IMR-90 (cell line): ENCODE measurements around the gene ADGRL3. TPM values are rescaled to one million over a fixed set of nuclear protein-coding genes. Genes with fewer than 3 reads are reported as not detected.

Experiments
- ATAC-seq: fragments of 200-7000 bp; cut with Tn5 transposase; 2 replicates; pipeline ENCODE4 v1.9.1; 2020; ENCODE audit warnings: low read depth, mild to moderate bottlenecking, moderate library complexity
- BruUV-seq: library from RNA; stranded (reverse); fragments of 400-500 nt; replicated peaks from 2 replicates; lab custom pipeline; 2021; lab: Mats Ljungman, UMichigan
- CTCF ChIA-PET: fragments of 300-600 bp; formaldehyde crosslinking; extraction: SDS; loops from one replicate; lab custom pipeline; 2021; ENCODE audit warnings: antibody characterized with exemption; lab: Yijun Ruan, JAX
- POLR2A ChIA-PET: fragments of 300-600 bp; sonication (Branson Sonifier 250); formaldehyde crosslinking; loops from one replicate; lab custom pipeline; 2022; ENCODE audit warnings: antibody characterized with exemption; ENCODE audit not compliant: unreplicated experiment; lab: Charles Lee
- DNase-seq: peaks from one replicate; pipeline ENCODE4 v3.0.0; 2013
- H2AFZ ChIP-seq: replicated peaks from 2 replicates; pipeline ENCODE3; 2013; ENCODE audit warnings: low read length, mild to moderate bottlenecking; ENCODE audit not compliant: poor library complexity
- H2AK5ac ChIP-seq: 2 replicates; pipeline ENCODE4 v1.6.1; 2013; ENCODE audit warnings: low read depth, low read length, inconsistent platforms
- H2AK9ac ChIP-seq: replicated peaks from 2 replicates; pipeline ENCODE3; 2013; ENCODE audit warnings: mild to moderate bottlenecking, low read depth, low read length, moderate library complexity; ENCODE audit not compliant: poor library complexity
- H2BK120ac ChIP-seq: 2 replicates; pipeline ENCODE4 v1.6.1; 2013; ENCODE audit warnings: low read depth, low read length, inconsistent platforms
- H2BK15ac ChIP-seq: 3 replicates; pipeline ENCODE4 v1.6.1; 2013; ENCODE audit warnings: low read depth, low read length, inconsistent platforms
- H2BK20ac ChIP-seq: 2 replicates; pipeline ENCODE4 v1.6.1; 2013; ENCODE audit warnings: low read depth, mild to moderate bottlenecking, inconsistent platforms, low read length, moderate library complexity
- H2BK5ac ChIP-seq: 2 replicates; pipeline ENCODE4 v1.6.1; 2013; ENCODE audit warnings: mild to moderate bottlenecking, low read depth, low read length, inconsistent platforms; ENCODE audit not compliant: poor library complexity, severe bottlenecking
- H3K14ac ChIP-seq: replicated peaks from 2 replicates; pipeline ENCODE4 v1.6.1; 2013; ENCODE audit warnings: low read depth, low read length, inconsistent platforms
- H3K18ac ChIP-seq: 2 replicates; pipeline ENCODE4 v1.6.1; 2013; ENCODE audit warnings: low read depth, low read length, control low read depth
- H3K23ac ChIP-seq: 2 replicates; pipeline ENCODE4 v1.6.1; 2013; ENCODE audit warnings: low read depth, low read length, inconsistent platforms
- H3K27ac ChIP-seq: 2 replicates; pipeline ENCODE4 v1.5.1; 2013; ENCODE audit warnings: mild to moderate bottlenecking, control low read depth, low read length; ENCODE audit not compliant: insufficient read depth
- H3K27me3 ChIP-seq: 2 replicates; pipeline ENCODE4 v1.6.1; 2013; ENCODE audit warnings: low read length; ENCODE audit not compliant: control insufficient read depth, insufficient read depth
- H3K36me3 ChIP-seq: 2 replicates; pipeline ENCODE4 v1.6.1; 2013; ENCODE audit warnings: low read length, mixed read lengths; ENCODE audit not compliant: control insufficient read depth, insufficient read depth
- H3K4ac ChIP-seq: 2 replicates; pipeline ENCODE4 v1.6.1; 2013; ENCODE audit warnings: low read depth, low read length, inconsistent platforms
- H3K4me1 ChIP-seq: 2 replicates; pipeline ENCODE4 v1.6.1; 2013; ENCODE audit warnings: low read length, mixed read lengths; ENCODE audit not compliant: control insufficient read depth, insufficient read depth
- H3K4me2 ChIP-seq: 2 replicates; pipeline ENCODE4 v1.6.1; 2013; ENCODE audit warnings: low read depth, mild to moderate bottlenecking, control low read depth, low read length, moderate library complexity
- H3K4me3 ChIP-seq: 2 replicates; pipeline ENCODE4 v1.5.1; 2013; ENCODE audit warnings: low read depth, mild to moderate bottlenecking, control low read depth, low read length, moderate library complexity; ENCODE audit not compliant: insufficient read depth
- H3K56ac ChIP-seq: 2 replicates; pipeline ENCODE4 v1.6.1; 2013; ENCODE audit warnings: low read length, inconsistent platforms; ENCODE audit not compliant: insufficient read depth; ENCODE audit errors: extremely low read depth
- H3K79me1 ChIP-seq, 2 experiments: 2 replicates each; pipeline ENCODE4 v1.6.1; 2013; ENCODE audit warnings: low read length in 2 of 2, inconsistent platforms in 1 of 2, low read depth in 1 of 2
- H3K9ac ChIP-seq: 2 replicates; pipeline ENCODE4 v1.6.1; 2013; ENCODE audit warnings: low read depth, low read length, control low read depth
- H3K9me1 ChIP-seq: 2 replicates; pipeline ENCODE4 v1.6.1; 2013; ENCODE audit warnings: low read length, inconsistent platforms; ENCODE audit not compliant: insufficient read depth
- H3K9me3 ChIP-seq: 2 replicates; pipeline ENCODE4 v1.6.1; 2013; ENCODE audit warnings: low read length; ENCODE audit not compliant: control insufficient read depth, insufficient read depth
- H4K20me1 ChIP-seq: 2 replicates; pipeline ENCODE4 v1.6.1; 2013; ENCODE audit warnings: low read length, inconsistent platforms; ENCODE audit not compliant: insufficient read depth
- H4K5ac ChIP-seq: 2 replicates; pipeline ENCODE4 v1.6.1; 2013; ENCODE audit warnings: mild to moderate bottlenecking, low read depth, low read length, control low read depth
- H4K8ac ChIP-seq, 2 experiments: 2 replicates each; pipeline ENCODE4 v1.6.1; 2013; ENCODE audit warnings: low read depth in 2 of 2, low read length in 2 of 2, control low read depth in 1 of 2, inconsistent platforms in 1 of 2
- H4K91ac ChIP-seq: 2 replicates; pipeline ENCODE4 v1.6.1; 2013; ENCODE audit warnings: low read depth, low read length, inconsistent platforms; ENCODE audit not compliant: insufficient read depth
- BHLHE40 ChIP-seq: fragments of 150-350 bp; IDR thresholded peaks from 2 replicates; pipeline ENCODE4 v1.6.1; 2016; ENCODE audit warnings: mild to moderate bottlenecking, low read depth, low read length
- CEBPB ChIP-seq: IDR thresholded peaks from 2 replicates; pipeline ENCODE4 v1.6.1; 2012; ENCODE audit warnings: low read depth, low read length, improper control_type of control experiment
- CHD1 ChIP-seq: IDR thresholded peaks from 2 replicates; pipeline ENCODE4 v1.6.1; 2012; ENCODE audit warnings: low read depth, low read length, improper control_type of control experiment
- FOS ChIP-seq: fragments of 150-350 bp; IDR thresholded peaks from 2 replicates; pipeline ENCODE4 v1.6.1; 2016; ENCODE audit warnings: low read depth, low read length
- MAFK ChIP-seq: IDR thresholded peaks from 2 replicates; pipeline ENCODE4 v1.6.1; 2012; ENCODE audit warnings: low read depth, low read length, improper control_type of control experiment
- MAZ ChIP-seq: IDR thresholded peaks from 2 replicates; pipeline ENCODE4 v1.6.1; 2012; ENCODE audit warnings: low read depth, mild to moderate bottlenecking, low read length, improper control_type of control experiment, moderate library complexity, borderline replicate concordance
- MXI1 ChIP-seq: IDR thresholded peaks from 2 replicates; pipeline ENCODE4 v1.6.1; 2012; ENCODE audit warnings: low read depth, mild to moderate bottlenecking, low read length, moderate library complexity, borderline replicate concordance
- NFE2L2 ChIP-seq: fragments of 150-350 bp; IDR thresholded peaks from 2 replicates; pipeline ENCODE4 v1.6.1; 2016; ENCODE audit warnings: low read depth, mild to moderate bottlenecking, low read length
- POLR2A ChIP-seq: IDR thresholded peaks from 2 replicates; pipeline ENCODE4 v1.6.1; 2012; ENCODE audit warnings: mild to moderate bottlenecking, low read depth, low read length
- RAD21 ChIP-seq: IDR thresholded peaks from 2 replicates; pipeline ENCODE4 v1.6.1; 2012; ENCODE audit warnings: low read length, improper control_type of control experiment
- RFX5 ChIP-seq: IDR thresholded peaks from 2 replicates; pipeline ENCODE4 v1.8.0; 2012; ENCODE audit warnings: low read depth, mild to moderate bottlenecking, low read length, moderate library complexity
- SMC3 ChIP-seq: fragments of 150-350 bp; IDR thresholded peaks from 2 replicates; pipeline ENCODE4 v1.6.1; 2016; ENCODE audit warnings: low read depth, mild to moderate bottlenecking, antibody characterized with exemption, low read length, moderate library complexity
- WGBS, 2 experiments: methylation state at CpG; one replicate each; pipeline versions ENCODE4 v1.1.5 to v1.1.7; 2013; ENCODE audit warnings: missing lambda C conversion rate in 2 of 2; ENCODE audit not compliant: insufficient read length in 1 of 2; ENCODE audit errors: extremely low coverage in 2 of 2; 5-methylcytosine and 5-hydroxymethylcytosine counted together
- dilution Hi-C: fragments of 300-500 bp; cut with HindIII; formaldehyde crosslinking; loops from one replicate; pipeline ENCODE4 v1.14.3; 2018; ENCODE audit warnings: low sequenced_read_pairs; ENCODE audit not compliant: unreplicated experiment
- in situ Hi-C: fragments of 300-500 bp; cut with MboI; formaldehyde crosslinking; loops from 3 replicates; pipeline ENCODE4 v1.14.3; 2019; ENCODE audit warnings: low sequenced_read_pairs, inconsistent platforms, mixed read lengths
- intact Hi-C: fragments of 100-400 bp; cut with micrococcal nuclease; formaldehyde crosslinking; loops from 2 replicates; pipeline ENCODE4 v1.10.0; 2022
- polyA plus RNA-seq, 3 experiments: library from polyadenylated mRNA; depleted of rRNA; stranded (reverse); fragments of >200 nt; gene quantifications; 2 replicates each; pipeline ENCODE4 v1.2.3, GENCODE V29; 2012; ENCODE audit warnings: low replicate concordance in 1 of 3
- total RNA-seq: library from RNA; depleted of rRNA; stranded (reverse); fragments of >200 nt; gene quantifications from 2 replicates; pipeline ENCODE4 v1.2.3, GENCODE V29; 2012
- TF ChIP-seq, protein P1 (sequence below): fragments of 150-350 bp; IDR thresholded peaks from 2 replicates; pipeline ENCODE4 v1.6.1; 2017; ENCODE audit warnings: mild to moderate bottlenecking, antibody characterized with exemption, low read length, low read depth
- TF ChIP-seq, protein P2 (sequence below): fragments of 150-350 bp; IDR thresholded peaks from 2 replicates; pipeline ENCODE4 v1.6.1; 2016; ENCODE audit warnings: low read depth, mild to moderate bottlenecking, low read length, moderate library complexity, borderline replicate concordance
- TF ChIP-seq, protein P3 (sequence below): conservative IDR thresholded peaks from 2 replicates; pipeline ENCODE4 v1.5.1; 2012; ENCODE audit warnings: mild to moderate bottlenecking, low read depth, low read length, improper control_type of control experiment

The ADGRL3 gene
- total and polyA plus RNA-seq, 2 of the 4 experiments (the other 2 are of a cell fraction): 0.46 to 2.5 TPM

DNA sequence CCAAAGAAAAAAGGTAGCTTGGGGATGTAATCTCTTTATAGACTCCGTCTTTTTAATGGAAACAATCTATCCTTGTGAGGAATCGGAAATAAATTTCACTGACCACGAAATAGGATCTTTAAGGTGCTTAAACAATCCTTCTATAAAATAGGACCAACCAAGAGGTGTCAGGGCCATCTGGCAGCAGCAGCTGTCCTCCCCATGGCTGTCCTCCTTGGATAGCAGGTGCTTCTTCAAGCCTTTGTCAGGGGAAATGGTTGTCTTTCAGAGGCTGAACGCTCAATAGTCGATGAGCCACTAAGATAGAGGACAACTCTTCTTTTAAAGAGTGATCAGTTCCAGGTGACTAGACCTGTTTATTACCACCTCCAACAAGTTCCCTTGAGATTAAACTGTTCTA lies 231.0 kb downstream of the ADGRL3 start:
- Histone ChIP-seq H3K27ac (no peak overlapping the region), H3K14ac (no peak overlapping the region), H3K27me3 (no peaks in the 10 kb centered on the region), H3K56ac (no peak overlapping the region), H4K20me1 (no peaks in the 10 kb centered on the region), H4K91ac (no peak overlapping the region), H3K23ac (no peak overlapping the region), H2AK5ac (no peak overlapping the region), H2BK15ac (no peak overlapping the region), H3K4me2 (no peak overlapping the region), H2AFZ (no peak overlapping the region), H3K9ac (no peak overlapping the region), H2BK5ac (no peak overlapping the region), H3K36me3 (no peaks in the 10 kb centered on the region), H4K5ac (no peak overlapping the region), H3K4me3 (no peak overlapping the region), H2AK9ac (no peak overlapping the region), H3K4me1 (no peaks in the 10 kb centered on the region), H4K8ac (no peak overlapping the region), H3K18ac (no peak overlapping the region), H3K9me3 (no peaks in the 10 kb centered on the region), H2BK20ac (no peak overlapping the region), H2BK120ac (no peak overlapping the region), H3K9me1 (no peaks in the 10 kb centered on the region), H3K4ac (no peak overlapping the region), H3K79me1 (no peaks in the 10 kb centered on the region)
- no CpG with 5 or more reads among the region's 5 CpGs for WGBS, 2 experiments
- CTCF ChIA-PET: no interaction called here
- BruUV-seq: no TSS peak
- no peak for TF ChIP-seq MAZ
- TF ChIP-seq, protein P1, sequence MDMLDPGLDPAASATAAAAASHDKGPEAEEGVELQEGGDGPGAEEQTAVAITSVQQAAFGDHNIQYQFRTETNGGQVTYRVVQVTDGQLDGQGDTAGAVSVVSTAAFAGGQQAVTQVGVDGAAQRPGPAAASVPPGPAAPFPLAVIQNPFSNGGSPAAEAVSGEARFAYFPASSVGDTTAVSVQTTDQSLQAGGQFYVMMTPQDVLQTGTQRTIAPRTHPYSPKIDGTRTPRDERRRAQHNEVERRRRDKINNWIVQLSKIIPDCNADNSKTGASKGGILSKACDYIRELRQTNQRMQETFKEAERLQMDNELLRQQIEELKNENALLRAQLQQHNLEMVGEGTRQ: no peak
- TF ChIP-seq CEBPB: no peak
- TF ChIP-seq, protein P2, sequence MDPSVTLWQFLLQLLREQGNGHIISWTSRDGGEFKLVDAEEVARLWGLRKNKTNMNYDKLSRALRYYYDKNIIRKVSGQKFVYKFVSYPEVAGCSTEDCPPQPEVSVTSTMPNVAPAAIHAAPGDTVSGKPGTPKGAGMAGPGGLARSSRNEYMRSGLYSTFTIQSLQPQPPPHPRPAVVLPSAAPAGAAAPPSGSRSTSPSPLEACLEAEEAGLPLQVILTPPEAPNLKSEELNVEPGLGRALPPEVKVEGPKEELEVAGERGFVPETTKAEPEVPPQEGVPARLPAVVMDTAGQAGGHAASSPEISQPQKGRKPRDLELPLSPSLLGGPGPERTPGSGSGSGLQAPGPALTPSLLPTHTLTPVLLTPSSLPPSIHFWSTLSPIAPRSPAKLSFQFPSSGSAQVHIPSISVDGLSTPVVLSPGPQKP: no peak
- TF ChIP-seq, protein P3, sequence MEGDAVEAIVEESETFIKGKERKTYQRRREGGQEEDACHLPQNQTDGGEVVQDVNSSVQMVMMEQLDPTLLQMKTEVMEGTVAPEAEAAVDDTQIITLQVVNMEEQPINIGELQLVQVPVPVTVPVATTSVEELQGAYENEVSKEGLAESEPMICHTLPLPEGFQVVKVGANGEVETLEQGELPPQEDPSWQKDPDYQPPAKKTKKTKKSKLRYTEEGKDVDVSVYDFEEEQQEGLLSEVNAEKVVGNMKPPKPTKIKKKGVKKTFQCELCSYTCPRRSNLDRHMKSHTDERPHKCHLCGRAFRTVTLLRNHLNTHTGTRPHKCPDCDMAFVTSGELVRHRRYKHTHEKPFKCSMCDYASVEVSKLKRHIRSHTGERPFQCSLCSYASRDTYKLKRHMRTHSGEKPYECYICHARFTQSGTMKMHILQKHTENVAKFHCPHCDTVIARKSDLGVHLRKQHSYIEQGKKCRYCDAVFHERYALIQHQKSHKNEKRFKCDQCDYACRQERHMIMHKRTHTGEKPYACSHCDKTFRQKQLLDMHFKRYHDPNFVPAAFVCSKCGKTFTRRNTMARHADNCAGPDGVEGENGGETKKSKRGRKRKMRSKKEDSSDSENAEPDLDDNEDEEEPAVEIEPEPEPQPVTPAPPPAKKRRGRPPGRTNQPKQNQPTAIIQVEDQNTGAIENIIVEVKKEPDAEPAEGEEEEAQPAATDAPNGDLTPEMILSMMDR: no peak
- no peak for TF ChIP-seq CHD1
- no peak for TF ChIP-seq MXI1
- no peak for TF ChIP-seq POLR2A
- no peak for TF ChIP-seq MAFK
- no peak for TF ChIP-seq SMC3
- no peak for TF ChIP-seq BHLHE40
- no peak for TF ChIP-seq FOS
- TF ChIP-seq NFE2L2: no peak
- TF ChIP-seq RFX5: no peak
- TF ChIP-seq RAD21: no peak
- no peak for DNase-seq
- intact Hi-C loops (no loop called here), dilution Hi-C loops (no loop called here), in situ Hi-C loops (no loop called here)
- no peak for ATAC-seq
- POLR2A ChIA-PET: no interaction called here
